Skeletal muscle satellite cell (primary cell): ENCODE data around the gene PMFBP1.

Experiments used
- H3K27me3 ChIP-seq: 2 replicates; pipeline ENCODE4 v1.7.0; 2013; ENCODE audit warnings: low read length; ENCODE audit not compliant: control insufficient read depth, insufficient read depth
- H3K36me3 ChIP-seq: 2 replicates; pipeline ENCODE4 v1.7.0; 2013; ENCODE audit warnings: mild to moderate bottlenecking, control low read depth, low read length; ENCODE audit not compliant: insufficient read depth
- H3K4me1 ChIP-seq: 2 replicates; pipeline ENCODE4 v1.7.0; 2013; ENCODE audit warnings: low read length; ENCODE audit not compliant: control insufficient read depth, insufficient read depth
- H3K4me2 ChIP-seq: 2 replicates; pipeline ENCODE4 v1.7.0; 2013; ENCODE audit warnings: mild to moderate bottlenecking, low read length
- H3K4me3 ChIP-seq: 2 replicates; pipeline ENCODE4 v1.7.0; 2013; ENCODE audit warnings: low read length
- H3K9ac ChIP-seq: 2 replicates; pipeline ENCODE4 v1.7.0; 2013; ENCODE audit warnings: mild to moderate bottlenecking, low read depth, low read length, moderate library complexity
- H3K9me3 ChIP-seq: replicated peaks from 2 replicates; pipeline ENCODE4 v1.7.0; 2013; ENCODE audit warnings: mild to moderate bottlenecking, control low read depth, low read length

Gene PMFBP1

DNA sequence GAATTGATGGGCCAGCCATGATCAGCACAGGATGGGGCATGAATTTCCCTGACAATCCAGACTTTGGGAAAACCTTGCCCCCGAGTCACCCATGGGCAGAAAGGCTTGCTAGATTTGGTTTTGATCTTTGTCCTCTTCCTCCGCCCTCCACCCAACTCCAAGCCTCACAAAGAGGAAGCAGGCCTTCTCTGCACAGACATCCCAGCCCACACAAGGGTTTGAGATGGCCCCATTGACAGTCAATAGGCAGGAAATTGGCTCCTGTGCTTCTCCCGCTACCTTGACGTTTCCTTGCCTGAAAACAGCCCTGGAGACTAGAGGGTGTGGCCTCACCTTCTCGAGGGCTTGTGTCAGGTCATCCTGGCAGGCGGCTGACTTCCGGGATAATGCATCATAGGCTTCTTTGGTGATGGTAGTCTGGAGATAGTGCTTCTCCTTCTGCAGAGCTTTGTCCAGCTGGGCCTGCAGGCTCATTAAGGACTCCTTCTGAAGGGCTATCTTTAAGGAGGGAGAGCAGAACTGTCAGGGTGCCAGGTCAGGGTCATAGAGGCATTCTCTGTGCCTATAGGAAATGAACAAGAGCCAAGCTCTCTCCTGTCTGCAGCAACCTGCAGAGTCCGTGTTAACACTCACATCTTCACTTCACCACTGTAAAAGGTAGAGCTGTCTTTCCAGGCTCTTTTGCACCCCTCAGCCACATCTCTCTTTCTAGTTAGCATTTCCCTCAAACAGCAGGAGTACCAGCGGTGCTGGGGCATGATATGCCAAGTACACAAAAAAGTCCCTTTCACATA, 46.1 kb downstream of the PMFBP1 start:
- no peak overlapping the region for H3K4me2 ChIP-seq

DNA sequence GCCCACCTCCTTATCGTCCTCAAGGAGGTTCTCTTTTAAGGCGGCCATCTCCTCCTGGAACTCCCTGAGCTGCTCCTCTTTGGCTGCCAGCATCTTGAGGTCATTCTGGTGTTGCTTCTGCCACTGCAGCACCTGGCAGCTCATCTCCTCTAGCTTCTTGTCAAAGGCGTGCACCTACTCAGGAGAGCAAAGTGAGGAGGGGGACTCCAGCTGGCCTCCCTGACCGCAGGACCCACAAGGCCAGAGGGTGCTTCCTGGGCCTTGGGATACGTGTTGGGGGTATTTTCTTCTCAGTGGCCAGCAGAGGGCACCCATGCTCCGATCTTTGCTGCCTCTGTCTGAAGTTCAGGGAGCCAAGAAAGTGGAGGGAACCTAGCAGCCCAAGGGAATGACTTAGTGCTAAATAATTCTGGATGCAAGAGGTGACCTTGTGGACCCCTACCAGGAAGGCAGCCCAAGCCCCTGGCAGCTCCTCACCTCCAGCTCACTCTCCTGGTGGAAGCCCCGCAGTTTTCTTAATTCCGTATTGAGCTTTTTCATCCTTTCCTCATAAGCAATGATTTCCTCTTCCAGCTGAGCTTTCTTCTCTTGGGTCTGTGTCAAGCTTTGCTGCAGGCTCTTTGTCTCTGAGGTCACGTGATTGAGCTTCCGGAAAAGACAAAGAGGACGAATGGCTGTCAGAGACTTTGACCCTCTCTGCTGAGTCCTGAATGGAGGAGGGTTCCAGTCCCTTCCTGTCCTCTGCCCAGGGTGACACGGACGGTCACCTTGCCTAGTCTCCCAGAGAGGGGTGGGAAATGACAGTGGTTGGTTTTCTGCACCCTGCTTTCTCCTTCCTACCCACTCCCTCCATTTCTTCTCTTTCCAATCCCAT, 47.0 kb downstream of the PMFBP1 start:
- H3K27me3 ChIP-seq, result no peaks in the 10 kb centered on the region

More for the DNA sequence above, 46.1 kb downstream of the PMFBP1 start:
- Histone ChIP-seq H3K4me3 (no peak overlapping the region), H3K4me1 (no peaks in the 10 kb centered on the region), H3K27me3 (no peaks in the 10 kb centered on the region), H3K9me3 (no peaks in the 10 kb centered on the region), H3K36me3 (no peaks in the 10 kb centered on the region), H3K9ac (no peak overlapping the region)

DNA sequence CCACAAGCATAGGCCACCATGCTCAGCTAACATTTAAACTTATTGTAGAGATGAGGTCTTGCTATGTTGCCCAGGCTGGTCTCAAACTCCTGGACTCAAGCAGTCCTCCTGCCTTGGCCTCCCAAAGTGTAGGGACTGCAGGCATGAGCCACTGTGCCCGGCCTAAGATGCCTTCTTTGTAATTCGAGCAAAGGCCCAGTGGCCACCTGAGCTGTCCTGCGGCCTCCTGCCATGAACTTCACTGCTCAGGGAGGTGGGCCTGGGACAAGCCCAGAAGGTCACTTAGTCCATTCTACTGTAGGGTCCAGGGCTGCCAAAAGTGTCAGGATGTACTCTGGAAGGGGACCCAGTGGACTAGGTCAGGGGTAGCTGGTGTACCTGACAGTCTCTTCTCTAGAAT, 47.8 kb downstream of the PMFBP1 start:
- no peaks in the 10 kb centered on the region for H3K4me1 ChIP-seq
- H3K4me2 ChIP-seq, result no peak overlapping the region
- H3K4me3 ChIP-seq, result no peak overlapping the region
- H3K27me3 ChIP-seq, result no peaks in the 10 kb centered on the region
- no peaks in the 10 kb centered on the region for H3K36me3 ChIP-seq
- no peak overlapping the region for H3K9ac ChIP-seq
- H3K9me3 ChIP-seq, result no peaks in the 10 kb centered on the region

More for the DNA sequence above, 47.0 kb downstream of the PMFBP1 start:
- Histone ChIP-seq H3K9ac (no peak overlapping the region), H3K4me3 (no peak overlapping the region), H3K9me3 (no peaks in the 10 kb centered on the region), H3K4me1 (no peaks in the 10 kb centered on the region), H3K36me3 (no peaks in the 10 kb centered on the region), H3K4me2 (no peak overlapping the region)

DNA sequence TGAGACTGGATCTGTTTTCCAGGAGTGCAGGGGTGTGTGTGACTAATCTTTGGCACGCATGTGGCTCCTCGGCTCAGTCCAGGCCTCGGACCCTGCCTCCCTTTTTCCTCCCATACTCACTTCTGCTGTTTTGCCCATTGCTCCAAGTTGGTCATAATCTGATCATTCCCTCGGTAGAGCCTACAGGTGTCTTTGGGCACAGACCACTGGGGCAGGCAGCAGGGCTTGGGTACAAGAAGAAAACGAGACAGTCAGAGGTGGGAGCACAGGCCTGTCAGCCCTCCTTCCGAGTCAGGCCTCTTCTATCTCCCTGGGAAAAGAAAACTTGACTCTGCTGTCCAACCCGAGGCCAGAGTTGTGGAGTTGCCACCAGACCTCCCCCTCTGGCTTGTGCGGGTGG, 48.5 kb downstream of the PMFBP1 start:
- no peaks in the 10 kb centered on the region for H3K4me1 ChIP-seq
- H3K4me2 ChIP-seq, result no peak overlapping the region
- no peaks in the 10 kb centered on the region for H3K27me3 ChIP-seq
- H3K9me3 ChIP-seq, result no peaks in the 10 kb centered on the region
- H3K36me3 ChIP-seq, result no peaks in the 10 kb centered on the region
- H3K4me3 ChIP-seq, result no peak overlapping the region
- H3K9ac ChIP-seq, result no peak overlapping the region

DNA sequence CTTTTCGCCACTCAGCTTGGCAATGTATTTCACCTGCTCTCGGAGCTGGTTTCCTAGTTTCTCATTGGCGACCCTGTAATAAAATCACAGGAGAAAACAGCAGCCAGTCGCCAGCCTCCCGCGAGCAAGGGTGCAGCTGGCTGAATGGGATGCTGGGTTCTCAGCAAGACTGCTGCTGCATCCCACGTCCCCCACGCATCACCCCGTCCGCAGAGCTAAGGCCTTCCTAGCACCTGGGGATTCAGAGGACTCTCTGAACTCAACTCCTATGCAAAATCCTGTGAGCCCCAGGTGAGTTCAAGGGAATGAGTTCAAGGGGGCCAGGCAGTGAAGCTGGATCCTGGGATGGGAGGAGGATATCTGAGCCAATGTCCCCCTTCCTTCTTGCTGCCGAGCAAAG, 49.0 kb downstream of the PMFBP1 start:
- H3K36me3 ChIP-seq, result no peaks in the 10 kb centered on the region
- H3K4me3 ChIP-seq, result no peak overlapping the region
- H3K27me3 ChIP-seq, result no peaks in the 10 kb centered on the region

DNA sequence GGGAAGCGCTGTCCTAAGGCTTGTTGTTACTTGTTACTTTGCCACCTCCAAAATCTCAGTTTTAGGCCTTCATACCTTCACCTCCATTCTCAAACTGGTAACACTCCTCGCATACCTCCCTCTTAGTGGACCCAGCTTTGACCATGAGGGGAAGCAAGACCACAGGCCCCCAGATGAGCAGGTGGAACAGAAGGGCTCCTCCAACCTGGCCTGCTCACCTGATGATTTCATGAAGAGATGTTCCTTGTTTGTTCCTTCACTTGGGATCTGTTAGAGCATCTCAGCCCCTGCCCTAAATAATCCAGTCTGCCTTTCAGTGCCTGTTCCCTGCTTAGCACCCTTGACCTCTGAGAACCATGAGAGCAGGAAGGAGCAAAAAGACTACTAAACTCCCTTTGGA, 49.6 kb downstream of the PMFBP1 start:
- H3K27me3 ChIP-seq, result no peaks in the 10 kb centered on the region
- no peak overlapping the region for H3K9ac ChIP-seq
- H3K36me3 ChIP-seq, result no peaks in the 10 kb centered on the region
- H3K9me3 ChIP-seq, result no peaks in the 10 kb centered on the region
- no peak overlapping the region for H3K4me2 ChIP-seq
- no peak overlapping the region for H3K4me3 ChIP-seq
- H3K4me1 ChIP-seq, result no peaks in the 10 kb centered on the region

More for the DNA sequence above, 49.0 kb downstream of the PMFBP1 start:
- Histone ChIP-seq H3K4me2 (no peak overlapping the region), H3K4me1 (no peaks in the 10 kb centered on the region), H3K9me3 (no peaks in the 10 kb centered on the region), H3K9ac (no peak overlapping the region)

DNA sequence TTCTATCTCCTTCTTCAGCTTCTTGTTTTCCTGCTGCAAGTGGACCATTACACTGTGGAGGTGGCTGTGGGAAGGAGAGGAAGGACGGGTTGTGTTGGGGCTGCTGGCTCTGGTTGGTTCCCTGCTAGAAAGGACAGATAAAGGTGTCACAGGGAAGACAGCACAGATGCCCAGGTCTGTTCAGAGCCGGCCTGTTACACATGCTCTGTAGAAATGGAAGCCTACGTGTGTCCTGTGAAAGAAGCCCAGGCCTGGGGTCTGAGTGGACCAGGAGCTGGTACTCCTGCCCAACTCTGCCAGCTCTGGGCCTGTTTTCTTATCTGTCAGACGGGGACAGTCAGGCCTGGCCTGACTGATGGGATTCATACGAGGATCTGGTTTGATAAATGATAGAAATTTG, 51.9 kb downstream of the PMFBP1 start:
- no peak overlapping the region for H3K9ac ChIP-seq
- no peaks in the 10 kb centered on the region for H3K36me3 ChIP-seq
- H3K4me1 ChIP-seq, result no peaks in the 10 kb centered on the region

DNA sequence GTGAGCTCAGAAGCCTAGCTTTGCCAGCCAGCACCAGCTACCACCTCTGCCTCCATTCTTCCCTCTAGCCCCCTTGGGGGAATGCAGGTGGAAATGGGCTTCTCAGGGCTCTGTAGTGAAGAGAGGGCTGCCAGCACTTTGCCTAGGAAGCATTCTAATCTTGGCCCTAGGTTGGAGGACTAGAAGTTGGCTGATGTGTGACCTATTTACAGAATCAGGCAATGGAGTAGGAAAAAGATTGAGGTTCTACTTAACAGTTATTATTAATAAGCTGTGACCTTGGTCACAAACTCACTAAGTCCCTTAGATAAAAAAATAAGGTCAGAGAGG, 58.4 kb downstream of the PMFBP1 start:
- no peaks in the 10 kb centered on the region for H3K4me1 ChIP-seq
- no peaks in the 10 kb centered on the region for H3K27me3 ChIP-seq
- no peak overlapping the region for H3K4me3 ChIP-seq
- H3K9ac ChIP-seq, result no peak overlapping the region
- peaks cover 49% of the 10 kb centered on the region for H3K36me3 ChIP-seq
- H3K9me3 ChIP-seq, result no peaks in the 10 kb centered on the region
- H3K4me2 ChIP-seq, result no peak overlapping the region

More for the DNA sequence above, 51.9 kb downstream of the PMFBP1 start:
- no peaks in the 10 kb centered on the region for H3K27me3 ChIP-seq
- H3K4me2 ChIP-seq, result no peak overlapping the region
- H3K9me3 ChIP-seq, result no peaks in the 10 kb centered on the region
- H3K4me3 ChIP-seq, result no peak overlapping the region

DNA sequence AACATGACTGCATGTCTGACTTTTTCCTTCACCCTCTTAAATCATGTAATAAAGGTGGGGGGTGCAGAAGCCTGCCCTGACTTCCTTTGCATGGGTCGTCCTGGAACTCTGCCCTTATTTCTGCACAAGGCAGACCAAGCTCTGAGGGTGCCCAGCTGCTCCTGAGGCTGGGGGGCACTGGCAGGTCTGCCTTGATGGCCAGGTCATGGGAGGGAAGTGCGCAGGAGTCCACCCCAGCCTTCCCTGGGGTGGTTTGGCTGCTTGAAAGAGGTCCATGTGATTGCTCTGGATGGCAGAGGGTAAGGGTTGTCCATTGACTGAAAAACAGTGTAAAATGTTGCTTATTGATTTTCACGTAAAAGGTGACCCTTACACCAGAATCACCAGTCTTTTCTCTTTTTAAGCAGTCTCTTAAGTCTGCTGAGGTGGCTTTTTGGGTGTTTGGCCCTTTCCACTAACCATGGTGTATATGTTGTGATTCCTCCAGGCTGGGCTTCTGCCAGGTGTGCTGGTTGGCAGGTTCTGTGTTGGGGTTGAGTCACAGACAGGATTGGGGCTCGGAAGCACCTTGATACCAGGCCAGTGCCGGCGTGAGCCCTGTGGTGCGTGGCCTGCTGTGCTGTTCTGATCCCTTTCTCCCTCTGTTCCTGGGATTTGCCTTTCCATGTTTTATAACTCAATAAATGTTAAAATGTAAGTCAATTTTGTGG, 58.9 kb downstream of the PMFBP1 start:
- Histone ChIP-seq H3K9me3 (no peaks in the 10 kb centered on the region), H3K9ac (no peak overlapping the region), H3K4me3 (no peak overlapping the region), H3K27me3 (no peaks in the 10 kb centered on the region), H3K4me2 (no peak overlapping the region), H3K36me3 (peaks cover 54% of the 10 kb centered on the region), H3K4me1 (no peaks in the 10 kb centered on the region)

DNA sequence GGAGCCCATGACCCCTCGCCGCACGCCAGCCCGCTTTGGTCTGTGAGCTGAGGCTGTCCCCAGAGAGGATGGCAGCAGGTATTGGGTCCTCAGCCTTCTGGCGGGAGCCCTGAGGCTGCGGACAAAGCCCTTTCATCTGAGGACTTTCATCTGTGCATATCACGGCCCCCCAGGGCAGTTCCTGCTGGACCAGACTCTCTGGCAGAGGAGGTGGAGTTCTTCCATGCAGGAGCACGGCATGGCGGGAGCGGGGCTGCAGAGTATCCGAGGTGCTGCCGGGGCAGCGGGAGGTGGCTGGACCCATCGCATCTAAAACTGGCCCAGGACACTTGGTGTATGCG, 59.5 kb downstream of the PMFBP1 start:
- H3K4me1 ChIP-seq, result no peaks in the 10 kb centered on the region
- no peak overlapping the region for H3K4me2 ChIP-seq
- H3K36me3 ChIP-seq, result peaks cover 61% of the 10 kb centered on the region
- H3K9me3 ChIP-seq, result no peaks in the 10 kb centered on the region
- no peak overlapping the region for H3K9ac ChIP-seq
- H3K4me3 ChIP-seq, result no peak overlapping the region
- H3K27me3 ChIP-seq, result no peaks in the 10 kb centered on the region

DNA sequence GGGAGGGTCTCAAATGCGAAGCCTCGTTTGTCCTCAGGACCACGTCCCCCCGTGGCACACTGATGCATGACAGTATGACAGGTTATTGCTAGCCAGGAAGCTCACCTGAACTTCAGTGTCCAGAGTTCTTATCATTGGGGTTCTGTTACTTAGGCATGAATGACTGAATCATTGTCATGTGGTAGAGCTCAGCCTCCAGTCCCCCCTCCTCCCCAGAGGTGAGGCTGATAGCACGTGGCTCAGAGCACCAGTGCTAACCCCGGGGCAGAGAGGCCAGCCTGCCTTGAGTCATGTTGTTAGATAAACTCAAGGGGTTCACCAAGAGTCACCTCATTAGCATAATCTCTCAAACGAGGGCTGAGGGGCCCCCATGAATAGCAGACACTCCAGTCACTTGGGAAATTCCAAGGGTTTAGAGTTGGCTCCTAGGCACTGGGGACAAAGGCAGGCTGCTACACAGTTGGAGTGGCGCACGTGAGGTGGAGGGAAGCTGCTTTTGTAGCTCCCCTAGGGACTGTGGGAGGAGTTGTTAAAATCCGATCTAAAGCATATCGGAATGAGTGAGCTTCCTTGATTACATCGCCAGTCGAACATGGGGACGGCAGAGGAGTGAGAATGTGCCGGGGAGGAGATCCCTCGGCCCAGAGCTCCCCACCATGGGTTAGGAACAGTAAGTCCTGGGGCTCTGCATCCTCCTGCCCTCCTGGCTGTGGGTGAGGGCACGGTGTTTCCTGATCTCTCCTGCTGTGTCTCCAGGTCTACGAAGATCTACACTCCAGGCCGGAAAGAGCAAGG, 60.1 kb downstream of the PMFBP1 start:
- no peak overlapping the region for H3K4me2 ChIP-seq
- H3K27me3 ChIP-seq, result no peaks in the 10 kb centered on the region
- H3K4me1 ChIP-seq, result no peaks in the 10 kb centered on the region
- peaks cover 66% of the 10 kb centered on the region for H3K36me3 ChIP-seq
- H3K4me3 ChIP-seq, result no peak overlapping the region
- no peaks in the 10 kb centered on the region for H3K9me3 ChIP-seq
- no peak overlapping the region for H3K9ac ChIP-seq
